K562 (cell line): ENCODE results near the gene RDH11. TPM values are rescaled to one million over a fixed set of nuclear protein-coding genes. Genes with fewer than 3 reads are reported as not detected.
"Not testable (repeated sequence)": the region's sequence is repeated elsewhere in the genome, so short reads cannot be mapped to it uniquely, and the experiment has no call there.

ENCODE experiments used
- ATAC-seq: fragments of 200-7000 bp; cut with Tn5 transposase; 3 replicates; pipeline ENCODE4 v1.9.1; 2020; ENCODE audit warnings: moderate library complexity
- BruUV-seq: library from RNA; stranded (reverse); fragments of 400-500 nt; replicated peaks from 2 replicates; lab custom pipeline; 2021; lab: Mats Ljungman, UMichigan
- CTCF ChIA-PET: fragments of 300-600 bp; formaldehyde crosslinking; extraction: SDS; loops from one replicate; lab custom pipeline; 2021; ENCODE audit warnings: low intra/inter-chr PET ratio; lab: Yijun Ruan, JAX
- POLR2A ChIA-PET: fragments of 300-600, 350-650 bp; sonication (Branson Sonifier 250); formaldehyde crosslinking; extraction: SDS; loops from one replicate; lab custom pipeline; 2021; ENCODE audit warnings: antibody characterized with exemption, inconsistent platforms; lab: Yijun Ruan, JAX
- DNase-seq, 4 experiments: peaks; one replicate each; pipeline versions ENCODE4 v3.0.0 to v3.0.0-alpha.2; 2011 to 2018; ENCODE audit warnings: low spot score in 3 of 4, mixed read lengths in 3 of 4; ENCODE audit errors: extremely low read depth in 1 of 4
- FAIRE-seq: peaks from 2 replicates; lab custom pipeline; 2011; peaks lifted over from hg19 to GRCh38; lab: Jason Lieb, UNC
- H2AFZ ChIP-seq: 2 replicates; pipeline ENCODE4 v1.6.0; 2011; ENCODE audit warnings: low read depth, low read length, control low read depth, inconsistent platforms
- H3K27ac ChIP-seq: fragments of 200-600 bp; 3 replicates; pipeline ENCODE4 v1.8.0; 2011; ENCODE audit warnings: low read depth, mild to moderate bottlenecking, control low read depth, inconsistent platforms, low read length, moderate library complexity, mixed read lengths; ENCODE audit errors: extremely low read depth
- H3K27me3 ChIP-seq, 2 experiments: fragments of 300-600 bp in 1 of 2; 2 replicates in 1 of 2; 3 replicates in 1 of 2; pipeline versions ENCODE4 v1.6.0 to v1.8.0; 2011; ENCODE audit warnings: inconsistent platforms in 2 of 2, low read length in 2 of 2, mild to moderate bottlenecking in 1 of 2, mixed read lengths in 1 of 2, moderate library complexity in 1 of 2; ENCODE audit not compliant: control insufficient read depth in 2 of 2, insufficient read depth in 2 of 2
- H3K36me3 ChIP-seq: fragments of 300-600 bp; 3 replicates; pipeline ENCODE4 v1.8.0; 2011; ENCODE audit warnings: mild to moderate bottlenecking, low read length, inconsistent platforms; ENCODE audit not compliant: control insufficient read depth, insufficient read depth
- H3K4me1 ChIP-seq, 2 experiments: fragments of 200-600 bp in 1 of 2; replicated peaks in 1 of 2; 2 replicates in 1 of 2; 3 replicates in 1 of 2; pipeline versions ENCODE4 v1.5.1 to v1.8.0; 2011; ENCODE audit warnings: inconsistent platforms in 2 of 2, low read length in 2 of 2, mild to moderate bottlenecking in 1 of 2, mixed read lengths in 1 of 2, moderate library complexity in 1 of 2; ENCODE audit not compliant: control insufficient read depth in 2 of 2, insufficient read depth in 2 of 2
- H3K4me2 ChIP-seq: 2 replicates; pipeline ENCODE4 v1.6.1; 2011; ENCODE audit warnings: low read length, control low read depth, inconsistent platforms, mixed read lengths; ENCODE audit not compliant: insufficient read depth
- H3K4me3 ChIP-seq: fragments of 200-600 bp; sonication (generic), shearing (Covaris generic); 2 replicates; pipeline ENCODE4 v1.5.1; 2016; ENCODE audit warnings: control low read depth, inconsistent platforms
- H3K79me2 ChIP-seq: fragments of 200-600 bp; 3 replicates; pipeline ENCODE4 v1.8.0; 2011; ENCODE audit warnings: low read length, inconsistent platforms; ENCODE audit not compliant: control insufficient read depth, insufficient read depth
- H3K9ac ChIP-seq, 2 experiments: 2 replicates each; pipeline versions ENCODE4 v1.6.0 to v1.6.1; 2011; ENCODE audit warnings: low read depth in 2 of 2, low read length in 2 of 2, control low read depth in 1 of 2, inconsistent platforms in 1 of 2, mild to moderate bottlenecking in 1 of 2, mixed read lengths in 1 of 2; ENCODE audit not compliant: insufficient read depth in 1 of 2
- H3K9me1 ChIP-seq: one replicate; pipeline ENCODE4 v1.6.0; 2011; ENCODE audit warnings: inconsistent platforms, mild to moderate bottlenecking, low read length, moderate library complexity; ENCODE audit not compliant: control insufficient read depth, insufficient read depth
- H3K9me3 ChIP-seq: replicated peaks from 2 replicates; pipeline ENCODE4 v1.5.1; 2011; ENCODE audit warnings: low read depth, low read length, inconsistent platforms; ENCODE audit not compliant: control insufficient read depth, insufficient read depth
- H4K20me1 ChIP-seq: replicated peaks from 2 replicates; pipeline ENCODE4 v1.6.1; 2011; ENCODE audit warnings: low read length, inconsistent platforms, mixed read lengths; ENCODE audit not compliant: control insufficient read depth, insufficient read depth
- WGBS: fragments of 100-300 bp; shearing (Covaris generic); methylation state at CpG from one replicate; pipeline ENCODE4 v1.1.6; 2016; ENCODE audit warnings: low coverage, mixed read lengths; ENCODE audit not compliant: insufficient coverage; ENCODE audit errors: missing lambda C conversion rate; 5-methylcytosine and 5-hydroxymethylcytosine counted together
- in situ Hi-C: fragments of 300-500 bp; cut with MboI; formaldehyde crosslinking; loops from 4 replicates; pipeline ENCODE4 v1.15.0; 2018; ENCODE audit warnings: inconsistent platforms, mixed read lengths
- intact Hi-C: fragments of 100-400 bp; cut with micrococcal nuclease; formaldehyde crosslinking; loops from 2 replicates; pipeline ENCODE4 v1.14.2; 2022
- polyA plus RNA-seq, 8 experiments: library from polyadenylated mRNA; depleted of rRNA in 4 of 8; stranded (reverse) in 5 of 8; unstranded in 3 of 8; fragments of >200 nt; fragmentation: Nextera tagmentation in 2 of 8; fragmentation: Illumina TruSeq in 1 of 8; extraction: Ambion mirVana in 2 of 8; extraction: Trizol in 1 of 8; gene quantifications; 2 replicates each; pipeline versions ENCODE4 v1.2.1 to v1.2.3, GENCODE V29; 2011 to 2014; ENCODE audit warnings: inconsistent platforms in 1 of 8, missing spikeins in 1 of 8
- total RNA-seq, 7 experiments: library from RNA; depleted of rRNA in 6 of 7; stranded (reverse); fragments of >200 nt in 6 of 7; fragmentation: Illumina TruSeq in 2 of 7; extraction: Trizol in 2 of 7; gene quantifications; 2 replicates each; pipeline versions ENCODE4 v1.2.1 to v1.2.3, GENCODE V29; 2011 to 2021; ENCODE audit warnings: low replicate concordance in 1 of 7

The RDH11 gene
- total and polyA plus RNA-seq, 9 of the 15 experiments (the other 6 are each of a cell fraction or from before 2014, with no cell fraction given) = 50.6 to 172 (median 70.5) TPM

DNA sequence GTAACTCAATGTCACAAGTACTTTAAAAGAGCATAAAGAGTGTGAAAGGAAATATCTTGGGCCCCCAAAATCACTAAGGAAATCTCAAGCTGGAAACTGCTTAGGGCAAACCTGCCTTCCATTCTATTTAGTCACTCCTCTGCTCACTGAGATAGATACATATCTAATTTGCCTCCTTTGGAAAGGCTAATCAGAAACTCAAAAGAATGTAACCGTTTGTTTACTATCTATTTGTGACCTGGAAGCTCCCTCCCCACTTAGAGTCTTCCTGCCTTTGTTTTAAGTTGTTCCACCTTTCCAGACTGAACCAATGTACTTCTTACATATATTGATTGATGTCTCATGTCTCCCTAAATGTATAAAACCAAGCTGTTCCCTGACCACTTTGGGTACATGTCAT lies 14.2 kb upstream of the RDH11 start:
- 50% methylated on average over 1 of the region's 1 CpG for WGBS
- DNase-seq, H3K27me3 ChIP-seq, H3K9me1 ChIP-seq, H4K20me1 ChIP-seq, H3K9ac ChIP-seq, ATAC-seq, H3K9me3 ChIP-seq, BruUV-seq, H3K36me3 ChIP-seq, H3K4me1 ChIP-seq, H3K27ac ChIP-seq, H3K79me2 ChIP-seq, CTCF ChIA-PET, POLR2A ChIA-PET, H3K4me2 ChIP-seq, H3K4me3 ChIP-seq, FAIRE-seq, intact Hi-C loops: not testable (repeated sequence)
- peak overlapping the region; percentile 45; the same call in 1 of the 2 replicates for H2AFZ ChIP-seq
- in situ Hi-C loops = loop anchor here (10.0 kb wide), 2 partner anchors 125 to 275 kb away; no protein-coding TSS in a partner anchor

DNA sequence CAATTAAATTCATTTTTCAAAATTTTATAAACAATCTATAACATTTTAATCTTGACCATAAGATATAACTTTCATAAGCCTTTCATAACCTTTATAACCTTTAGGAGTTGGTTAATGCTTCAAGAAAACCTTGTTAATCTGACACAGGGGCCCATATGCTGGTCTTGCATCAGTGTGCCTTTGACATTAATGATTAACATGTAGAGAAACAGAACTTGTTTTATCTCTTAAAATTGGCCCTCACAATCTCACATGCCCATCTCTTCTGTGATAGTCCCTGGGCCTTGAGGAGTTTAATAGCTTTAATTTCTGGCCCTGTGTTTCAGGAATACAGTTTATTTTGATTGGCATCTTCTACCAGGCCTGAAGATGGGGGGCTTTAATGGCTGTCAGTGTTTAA lies 13.8 kb upstream of the RDH11 start:
- in situ Hi-C loops = loop anchor here (10.0 kb wide), 2 partner anchors 125 to 275 kb away; no protein-coding TSS in a partner anchor
- CTCF ChIA-PET, H4K20me1 ChIP-seq, POLR2A ChIA-PET, H3K79me2 ChIP-seq, FAIRE-seq, intact Hi-C loops, BruUV-seq, H3K36me3 ChIP-seq, H3K4me3 ChIP-seq, H2AFZ ChIP-seq, H3K4me2 ChIP-seq, H3K9me1 ChIP-seq, H3K27me3 ChIP-seq, H3K9me3 ChIP-seq, ATAC-seq, DNase-seq, H3K4me1 ChIP-seq, H3K27ac ChIP-seq, H3K9ac ChIP-seq: not testable (repeated sequence)
